HG03196 (cell line): ENCODE data around the gene PAX4.

Source experiments
- ATAC-seq: cut with Tn5 transposase; IDR thresholded peaks from one replicate; pipeline ENCODE4 v1.9.1; 2021; ENCODE audit not compliant: unreplicated experiment

PAX4 gene

GRCh38 chr7:127629268-127629854, 11.4 kb upstream of the PAX4 start:
- ATAC-seq: no peak

GRCh38 chr7:127628445-127628844, 10.5 kb upstream of the PAX4 start:
- no peak for ATAC-seq

GRCh38 chr7:127625331-127625730, 7.4 kb upstream of the PAX4 start:
- ATAC-seq: no peak

- ATAC-seq: no peak
Measured at GRCh38 chr7:127620406-127621233, 2.7 kb upstream of the PAX4 start.

- no peak for ATAC-seq
Measured at GRCh38 chr7:127619681-127620405, 1.9 kb upstream of the PAX4 start.

- no peak for ATAC-seq
Measured at GRCh38 chr7:127618775-127619174, 833 bp upstream of the PAX4 start.

GRCh38 chr7:127616724-127617123, 1.2 kb downstream of the PAX4 start:
- no peak for ATAC-seq

- no peak for ATAC-seq
Measured at GRCh38 chr7:127612263-127612662, 5.7 kb downstream of the PAX4 start.

GRCh38 chr7:127609297-127609696, 8.6 kb downstream of the PAX4 start:
- no peak for ATAC-seq

- no peak for ATAC-seq
Measured at GRCh38 chr7:127608446-127608845, 9.5 kb downstream of the PAX4 start.

GRCh38 chr7:127600885-127601284, 17.1 kb downstream of the PAX4 start:
- no peak for ATAC-seq

GRCh38 chr7:127598318-127598717, 19.6 kb downstream of the PAX4 start:
- no peak for ATAC-seq

GRCh38 chr7:127595737-127596136, 22.2 kb downstream of the PAX4 start:
- no peak for ATAC-seq

- no peak for ATAC-seq
Measured at GRCh38 chr7:127594490-127594889, 23.5 kb downstream of the PAX4 start.

- ATAC-seq: no peak
Measured at GRCh38 chr7:127592550-127592949, 25.4 kb downstream of the PAX4 start.

GRCh38 chr7:127591591-127591990, 26.4 kb downstream of the PAX4 start:
- ATAC-seq: no peak

GRCh38 chr7:127591189-127591588, 26.8 kb downstream of the PAX4 start:
- no peak for ATAC-seq

GRCh38 chr7:127589896-127590295, 28.0 kb downstream of the PAX4 start:
- no peak for ATAC-seq

- ATAC-seq: peak; percentile 14
Measured at GRCh38 chr7:127588697-127589482, 29.1 kb downstream of the PAX4 start.

- ATAC-seq: peak; percentile 68
Measured at GRCh38 chr7:127588019-127588696, 29.8 kb downstream of the PAX4 start, which contains the start of gene ARF5. Gene ARF5 (plus strand): TSS chr7:127588411. CDS start chr7:127588499, 88 bp downstream.

- ATAC-seq: no peak
Measured at GRCh38 chr7:127587663-127588018, 30.3 kb downstream of the PAX4 start.
